HG03558 (cell line): ENCODE data around the gene MYLIP.
"Not testable (repeated sequence)": the region's sequence is repeated elsewhere in the genome, so short reads cannot be mapped to it uniquely, and the experiment has no call there.

Experiments used
- ATAC-seq: cut with Tn5 transposase; IDR thresholded peaks from one replicate; pipeline ENCODE4 v1.9.1; 2021; ENCODE audit warnings: moderate number of reproducible peaks; ENCODE audit not compliant: unreplicated experiment; ENCODE audit errors: extremely low read depth

Gene MYLIP

DNA sequence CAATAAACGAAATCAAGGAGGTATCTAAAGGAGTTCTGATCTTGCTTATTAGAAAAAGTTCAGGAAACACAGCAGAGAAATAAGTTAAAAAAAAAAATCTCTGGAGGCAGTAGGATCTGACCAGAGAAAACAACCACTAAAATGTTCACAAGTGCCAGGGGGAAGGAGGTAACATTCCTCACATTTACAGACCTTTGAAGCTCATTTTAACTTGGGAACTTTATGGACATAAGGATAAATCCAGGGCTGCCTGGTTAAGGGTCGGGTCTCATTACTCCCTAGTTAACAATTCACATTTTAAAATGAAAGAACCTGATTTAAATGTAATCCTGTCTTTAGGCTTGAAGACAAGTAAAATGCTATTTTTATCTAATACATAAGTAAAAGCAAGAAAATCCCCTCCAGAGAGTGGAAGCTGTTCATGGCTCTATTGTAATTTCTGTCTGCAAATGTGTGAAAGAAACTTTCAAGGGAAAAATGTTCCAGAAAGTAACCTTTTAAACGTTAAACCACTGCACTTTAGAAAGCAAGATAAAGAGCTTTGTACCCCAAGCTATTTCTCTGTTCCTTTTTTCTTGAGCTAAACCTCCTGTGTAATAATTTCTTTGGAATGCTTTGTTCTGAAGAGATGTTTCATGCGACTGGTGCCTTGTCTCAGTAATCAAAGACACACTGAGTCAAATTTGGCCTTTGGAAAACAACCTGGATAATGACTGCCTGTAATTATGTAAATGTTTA lies 38.2 kb downstream of the MYLIP start:
- no peak for ATAC-seq

DNA sequence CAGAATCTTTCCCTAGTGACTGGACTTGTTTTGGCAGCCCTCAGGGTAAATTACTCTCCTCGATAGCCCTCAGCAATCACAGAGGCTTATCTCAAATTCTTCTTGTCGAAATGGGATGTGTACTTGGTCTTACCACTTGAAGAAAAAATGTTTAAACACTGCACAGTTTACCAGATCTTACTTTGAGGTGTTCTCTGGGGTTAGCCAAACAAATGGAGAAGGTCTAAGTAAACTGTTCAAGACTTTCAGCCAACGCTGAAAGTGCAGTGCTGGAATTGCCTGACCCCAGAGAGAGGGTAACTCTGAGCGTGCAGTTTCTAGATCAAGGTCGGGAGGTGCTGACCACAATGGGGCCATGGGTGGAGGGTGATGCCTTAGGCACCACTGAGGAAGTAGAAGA lies 39.2 kb downstream of the MYLIP start:
- no peak for ATAC-seq

DNA sequence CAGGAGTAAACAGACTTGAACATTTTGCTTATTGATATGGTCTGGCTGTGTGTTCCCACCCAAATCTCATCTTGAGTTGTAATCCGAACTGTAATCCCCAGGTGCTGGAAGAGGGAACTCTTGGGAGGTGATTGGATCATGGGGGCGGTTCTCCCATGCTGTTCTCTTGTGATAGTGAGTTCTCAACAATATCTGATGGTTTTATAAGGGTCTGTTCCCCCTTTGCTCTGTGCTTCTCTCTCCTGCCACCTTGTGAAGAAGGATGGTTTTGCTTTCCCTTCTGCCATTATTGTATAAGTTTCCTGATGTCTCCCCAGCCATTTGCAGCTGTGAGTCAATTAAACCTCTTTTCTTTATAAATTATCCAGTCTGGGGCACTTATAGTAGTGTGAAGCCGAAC lies 40.0 kb downstream of the MYLIP start:
- ATAC-seq = no peak

DNA sequence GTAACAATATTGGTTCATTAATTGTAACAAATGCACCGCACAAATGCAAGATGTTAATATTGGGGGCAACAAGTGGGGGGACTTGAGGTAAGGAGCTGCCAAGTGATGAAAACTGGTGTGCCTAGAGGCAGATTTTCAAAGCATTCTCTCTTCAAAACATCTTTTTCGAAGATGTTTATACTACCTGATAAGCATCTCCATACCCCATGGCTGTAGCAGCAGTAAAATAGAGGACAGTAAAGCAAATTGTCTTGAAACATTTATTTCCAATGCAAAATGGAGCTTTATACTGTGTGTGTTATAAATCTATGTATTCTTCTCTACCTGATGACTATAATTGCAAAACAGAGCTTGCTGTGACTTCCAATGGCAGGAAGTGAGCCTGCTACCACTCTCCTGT lies 42.5 kb downstream of the MYLIP start:
- no peak for ATAC-seq

DNA sequence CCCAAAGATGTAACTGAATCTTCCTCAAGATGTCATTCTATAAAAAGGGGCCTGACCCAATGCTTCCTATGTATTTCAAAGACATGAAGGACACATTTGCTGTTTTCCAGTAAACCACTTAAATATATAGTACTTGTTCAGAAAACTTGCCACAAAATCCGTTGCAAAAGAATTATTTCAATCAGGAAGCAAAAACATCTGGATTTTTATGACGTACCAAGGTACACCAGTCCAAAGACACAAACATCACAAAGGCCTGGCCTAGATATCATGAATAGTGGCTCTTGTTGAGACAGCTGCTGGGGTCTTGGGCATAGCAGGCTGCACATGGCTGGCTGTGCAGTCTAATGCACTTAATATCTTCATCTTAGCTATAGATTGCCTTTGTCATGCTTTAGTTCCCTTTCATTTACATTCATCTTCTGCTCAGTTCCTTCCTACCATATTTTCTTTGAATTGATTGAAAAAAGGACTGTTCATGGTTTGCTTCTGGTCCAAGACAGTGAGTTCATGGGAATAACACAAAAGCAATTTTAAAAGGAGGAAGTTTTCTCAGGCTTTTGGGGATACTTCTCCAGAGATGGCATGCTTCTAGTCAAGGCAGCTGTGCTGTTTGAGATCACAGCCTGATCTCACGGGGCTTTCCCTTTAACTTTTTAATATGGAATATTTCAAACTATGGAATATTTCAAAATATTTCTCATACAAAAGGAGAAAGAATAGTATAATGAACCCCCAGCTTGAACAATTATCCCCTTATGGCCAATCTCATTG lies 44.5 kb downstream of the MYLIP start:
- no peak for ATAC-seq

DNA sequence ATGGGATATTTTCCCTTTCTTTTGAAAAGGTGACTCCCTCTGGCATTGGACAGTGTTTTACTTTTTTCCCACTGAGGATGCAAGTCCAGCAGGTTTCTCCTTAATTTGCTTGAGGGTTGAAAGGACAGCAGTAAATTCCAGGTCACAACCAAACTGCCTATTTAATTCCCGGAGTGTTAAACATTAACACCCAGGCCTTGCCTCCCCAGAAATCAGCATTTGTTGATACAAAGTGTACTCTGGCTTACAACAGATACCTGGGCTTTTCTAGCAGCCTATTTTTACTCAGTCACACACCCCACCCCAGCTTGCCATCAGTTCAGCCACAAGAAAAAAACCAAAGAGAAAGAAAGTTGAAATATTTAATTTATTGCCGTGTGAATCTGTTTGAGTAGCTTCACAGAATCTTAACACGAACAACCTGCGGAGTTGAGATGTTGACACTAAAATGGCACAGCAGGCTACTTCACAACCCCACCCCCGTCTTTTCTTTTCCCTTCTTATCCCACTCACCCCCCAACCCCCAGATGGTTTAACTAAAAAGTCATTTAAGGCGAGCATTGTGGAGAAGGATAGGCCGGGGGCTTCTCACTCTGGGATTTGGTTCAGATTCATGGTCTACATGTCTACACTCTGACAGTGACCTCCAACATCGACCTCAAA lies 45.7 kb downstream of the MYLIP start:
- ATAC-seq = no peak

DNA sequence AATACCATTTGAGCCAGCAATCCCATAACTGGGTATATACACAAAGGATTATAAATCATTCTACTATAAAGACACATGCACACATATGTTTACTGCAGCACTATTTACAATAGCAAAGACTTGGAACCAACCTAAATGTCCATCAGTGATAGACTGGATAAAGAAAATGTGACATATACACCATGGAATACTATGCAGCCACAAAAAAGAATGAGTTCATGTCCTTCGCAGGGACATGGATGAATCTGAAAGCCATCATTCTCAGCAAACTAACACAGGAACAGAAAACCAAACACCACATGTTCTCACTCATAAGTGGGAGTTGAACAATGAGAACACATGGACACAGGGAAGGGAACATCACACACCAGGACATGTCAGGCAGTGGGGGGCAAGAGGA lies 47.7 kb downstream of the MYLIP start:
- not testable (repeated sequence) for ATAC-seq

DNA sequence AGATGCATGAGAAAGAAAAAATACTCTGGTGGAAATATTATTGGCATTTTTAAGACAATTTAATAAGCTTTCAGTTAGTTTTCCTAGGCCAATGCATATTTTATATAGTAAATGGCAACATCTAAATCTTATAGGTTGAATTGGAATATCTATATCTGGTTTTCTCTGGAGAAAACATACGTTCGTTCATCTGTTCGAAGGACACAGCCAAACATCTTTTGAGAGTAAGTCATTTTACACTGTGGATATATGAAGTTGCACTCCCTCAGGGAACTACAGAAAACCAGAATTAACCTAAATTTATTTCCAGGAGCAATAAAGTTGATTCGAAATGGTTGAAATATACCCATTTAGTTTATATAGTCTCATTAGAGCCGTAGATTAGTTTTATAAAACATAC lies 49.0 kb downstream of the MYLIP start:
- ATAC-seq = no peak

DNA sequence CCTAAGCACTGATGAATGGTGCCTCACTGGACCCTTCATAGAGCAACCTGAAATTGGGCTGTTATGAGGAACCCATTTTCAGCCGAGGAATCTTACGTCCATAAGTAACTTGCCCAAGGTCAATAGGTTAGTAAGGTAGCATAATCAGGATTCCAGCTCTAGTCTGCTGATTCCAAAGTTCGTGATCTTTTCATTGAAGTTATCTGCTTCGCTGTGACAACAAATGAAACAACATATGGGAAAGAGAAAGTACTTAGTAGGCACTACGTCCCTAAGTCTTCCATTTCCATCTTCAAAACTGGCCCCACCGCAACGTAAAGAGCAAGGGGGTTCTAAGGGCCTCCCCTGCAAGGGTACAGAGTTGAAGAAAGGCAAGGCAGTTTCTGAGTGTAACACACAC lies 49.5 kb downstream of the MYLIP start:
- ATAC-seq = no peak

DNA sequence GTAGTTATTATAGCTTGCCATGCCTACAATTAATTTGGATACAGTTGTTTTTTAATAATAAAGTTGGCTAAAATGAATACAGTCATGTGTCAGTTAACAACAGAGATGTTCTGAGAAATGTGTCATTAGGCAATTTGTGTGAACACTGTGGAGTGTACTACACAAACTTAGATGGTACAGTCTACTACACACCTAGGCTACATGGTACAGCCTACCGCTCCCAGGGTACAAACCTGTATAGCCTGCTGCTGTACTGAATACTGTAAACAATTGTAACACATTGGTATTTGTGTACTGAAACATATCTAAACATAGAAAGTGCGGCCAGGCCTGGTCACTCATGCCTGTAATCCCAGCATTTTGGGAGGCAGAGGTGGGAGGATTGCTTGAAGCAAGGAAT lies 50.2 kb downstream of the MYLIP start:
- ATAC-seq = no peak

DNA sequence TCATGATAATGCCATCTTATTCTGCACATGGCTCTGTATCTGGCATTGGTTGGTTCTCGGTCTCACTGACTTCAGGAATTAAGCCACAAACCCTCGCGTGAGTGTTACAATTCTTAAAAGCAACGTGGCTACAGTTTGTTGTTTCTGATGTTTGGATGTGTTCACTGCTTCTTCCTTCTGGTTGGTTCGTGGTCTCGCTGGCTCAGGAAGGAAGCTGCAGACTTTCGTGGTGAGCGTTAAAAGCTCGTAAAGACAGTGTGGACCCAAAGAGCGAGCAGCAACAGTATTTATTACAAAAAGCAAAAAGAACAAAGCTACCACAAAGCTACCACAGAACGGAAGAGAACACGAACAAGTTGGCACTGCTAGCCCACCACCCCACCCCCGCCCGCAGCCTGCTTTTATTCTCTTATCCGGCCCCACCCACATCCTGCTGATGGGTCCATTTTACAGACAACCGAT lies 51.1 kb downstream of the MYLIP start:
- ATAC-seq = no peak

DNA sequence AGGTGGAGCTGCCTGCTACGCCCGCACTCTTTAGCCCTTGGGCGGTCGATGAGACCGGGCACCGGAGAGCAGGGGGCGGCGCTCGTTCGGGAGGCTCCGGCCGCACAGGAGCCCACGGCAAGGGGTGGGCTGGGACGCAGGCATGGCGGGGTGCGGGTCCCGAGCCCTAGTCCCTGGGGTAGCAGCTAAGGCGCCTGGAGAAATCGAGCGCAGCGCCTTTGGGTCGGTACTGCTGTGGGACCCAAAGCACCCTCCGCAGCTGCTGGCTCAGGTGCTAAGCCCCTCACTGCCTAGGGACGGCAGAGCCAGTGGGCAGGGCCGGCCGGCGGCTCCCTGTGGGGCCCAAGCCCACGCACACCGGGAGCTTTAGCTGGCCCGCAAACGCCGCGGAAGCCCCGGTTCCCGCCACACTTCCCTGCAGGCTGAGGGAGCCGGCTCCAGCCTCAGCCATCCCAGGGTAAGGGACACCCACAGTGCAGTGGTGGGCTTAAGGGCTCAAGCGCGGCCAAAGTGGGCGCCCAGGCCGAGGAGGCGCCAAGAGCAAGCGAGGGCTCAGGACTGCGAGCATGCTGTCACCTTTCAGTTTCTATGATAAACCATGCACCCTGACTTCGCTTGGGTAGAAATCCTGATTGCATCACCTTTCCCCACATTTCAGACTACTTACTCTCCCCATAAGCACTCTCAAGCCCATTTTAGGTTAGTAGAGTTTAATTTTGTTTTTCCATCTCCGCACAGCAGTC lies 52.0 kb downstream of the MYLIP start:
- no peak for ATAC-seq

DNA sequence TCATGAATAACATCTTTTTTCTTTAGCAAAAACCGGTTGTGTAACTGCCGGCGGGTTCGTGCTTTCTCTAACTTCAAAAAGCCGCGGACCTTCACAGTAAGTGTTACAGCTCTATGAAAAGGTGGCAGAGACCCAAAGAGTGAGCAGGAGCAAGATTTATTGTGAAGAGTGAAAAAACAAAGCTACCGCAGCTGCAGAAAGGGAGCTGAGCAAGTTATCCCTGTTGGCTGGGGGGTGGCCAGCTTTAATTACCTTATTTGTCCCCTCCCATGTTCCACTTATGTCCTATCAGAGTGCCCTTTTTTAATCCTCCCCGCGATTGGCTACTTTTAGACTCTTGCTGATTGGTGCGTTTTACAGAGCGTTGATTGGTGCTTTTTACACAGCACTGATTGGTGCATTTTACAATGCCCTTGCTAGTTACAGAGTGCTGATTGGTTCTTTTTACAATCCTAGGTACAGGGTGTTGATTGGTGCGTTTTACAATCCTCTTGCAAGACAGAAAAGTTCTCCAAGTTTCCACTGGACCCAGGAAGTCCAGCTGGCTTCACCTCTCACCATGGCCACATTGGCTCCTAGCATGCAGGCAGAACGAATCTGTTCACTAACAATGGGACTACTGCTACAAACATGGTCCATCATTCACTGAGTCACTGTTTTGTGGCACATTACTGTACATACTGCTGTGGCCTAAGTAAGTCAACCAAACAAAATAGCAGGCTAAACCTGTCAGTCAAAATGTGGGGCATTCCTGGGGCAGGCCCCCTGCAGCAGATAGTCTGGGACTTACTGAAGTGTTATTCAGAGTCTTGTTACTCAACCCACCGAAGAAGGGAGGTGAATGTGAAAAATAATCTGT lies 52.8 kb downstream of the MYLIP start:
- no peak for ATAC-seq

DNA sequence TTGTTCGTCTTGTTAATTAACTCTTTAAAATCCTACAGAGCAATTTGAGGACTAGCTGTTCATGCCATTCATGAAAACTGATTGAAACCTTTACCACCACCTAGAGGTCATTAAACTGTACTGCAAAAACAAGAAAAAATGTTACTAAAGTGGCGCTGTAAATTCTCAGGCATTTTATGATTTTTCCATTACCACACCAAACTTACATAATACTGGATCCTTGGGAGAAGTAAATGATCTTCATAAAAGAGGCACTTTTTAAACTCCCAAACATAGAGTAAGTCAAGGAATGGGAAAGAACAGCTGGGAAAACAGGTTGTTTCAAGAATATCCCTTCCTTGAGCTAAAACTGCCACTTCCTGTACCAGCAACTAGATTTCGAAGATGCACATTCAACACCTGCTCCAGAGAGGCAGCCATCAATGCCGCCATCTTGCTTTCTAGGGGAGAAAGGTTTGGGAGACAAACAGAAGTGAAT lies 54.3 kb downstream of the MYLIP start:
- no peak for ATAC-seq

DNA sequence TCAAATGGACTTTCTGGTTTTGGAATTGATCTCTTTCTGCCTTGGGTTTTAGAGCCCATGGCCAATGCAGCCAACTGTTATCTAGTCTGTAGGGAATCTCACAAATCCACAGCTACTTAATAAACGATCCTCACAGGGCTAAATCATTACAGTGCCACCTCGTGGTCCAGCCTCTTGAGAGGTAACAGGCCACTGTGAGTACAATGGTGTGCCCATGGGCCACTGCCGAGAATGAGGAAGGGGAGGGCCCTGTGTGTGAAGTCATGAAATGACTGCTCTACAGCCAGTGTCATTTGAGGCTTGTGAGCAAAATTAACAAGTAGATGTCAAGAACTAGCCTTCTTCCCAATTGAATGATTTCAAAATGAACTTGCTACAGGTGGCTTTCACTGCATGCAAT lies 55.2 kb downstream of the MYLIP start:
- ATAC-seq = no peak

DNA sequence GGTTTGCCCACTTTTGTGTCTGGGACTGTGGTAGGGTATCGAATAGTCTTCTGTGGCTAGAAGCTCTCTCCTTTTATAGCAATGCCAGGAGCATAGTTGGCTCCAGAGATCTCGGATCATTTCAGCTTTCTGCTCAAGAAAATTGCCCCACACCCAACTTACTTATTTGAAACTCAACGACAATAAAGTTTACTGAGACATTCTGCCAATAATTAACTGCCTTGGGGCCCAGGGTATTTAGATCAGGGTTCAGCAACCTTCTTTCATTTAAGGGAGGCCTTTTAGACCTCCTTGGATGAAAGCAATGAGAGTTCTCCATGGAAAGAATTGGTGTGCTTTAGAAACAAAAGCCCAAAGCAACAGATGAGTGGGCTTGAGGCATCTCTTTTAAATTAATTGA lies 55.7 kb downstream of the MYLIP start:
- no peak for ATAC-seq

DNA sequence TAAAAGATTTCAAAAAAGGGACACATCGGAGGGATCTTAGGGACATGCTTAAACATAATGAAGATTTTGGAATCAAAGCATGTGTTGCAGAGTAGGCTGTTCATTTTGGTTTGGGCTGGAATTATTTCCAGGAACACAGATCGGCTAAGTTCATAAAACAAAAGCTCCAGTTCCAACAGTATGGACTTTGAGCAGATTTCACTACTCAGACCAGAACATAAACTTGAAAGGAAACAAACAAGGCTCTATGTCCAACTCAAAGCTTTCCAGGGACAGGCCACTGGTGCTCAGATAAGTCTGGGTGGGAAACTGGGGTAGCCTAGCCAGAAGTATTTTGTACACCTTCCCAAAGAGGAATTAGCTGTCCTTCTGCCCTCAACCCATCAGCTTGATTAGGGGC lies 58.3 kb downstream of the MYLIP start:
- no peak for ATAC-seq

DNA sequence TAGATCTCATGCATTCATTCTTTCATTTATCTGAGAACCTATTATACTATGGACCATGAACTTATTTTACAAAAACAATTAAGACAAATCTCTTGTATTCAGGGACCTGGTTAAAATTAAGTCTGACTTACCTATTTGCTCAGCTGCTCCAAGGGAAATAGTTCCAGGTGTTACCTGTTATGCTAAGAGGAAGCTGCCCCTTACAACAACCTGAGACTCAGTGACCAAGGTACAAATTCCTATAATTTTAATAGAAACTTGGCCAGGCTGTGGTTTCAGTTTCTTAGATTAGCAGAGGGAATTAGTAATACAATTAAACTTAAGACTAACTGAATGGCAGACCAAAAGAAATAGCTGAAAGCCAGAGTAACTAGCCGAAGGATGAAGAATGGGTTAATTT lies 61.3 kb downstream of the MYLIP start:
- ATAC-seq = no peak

DNA sequence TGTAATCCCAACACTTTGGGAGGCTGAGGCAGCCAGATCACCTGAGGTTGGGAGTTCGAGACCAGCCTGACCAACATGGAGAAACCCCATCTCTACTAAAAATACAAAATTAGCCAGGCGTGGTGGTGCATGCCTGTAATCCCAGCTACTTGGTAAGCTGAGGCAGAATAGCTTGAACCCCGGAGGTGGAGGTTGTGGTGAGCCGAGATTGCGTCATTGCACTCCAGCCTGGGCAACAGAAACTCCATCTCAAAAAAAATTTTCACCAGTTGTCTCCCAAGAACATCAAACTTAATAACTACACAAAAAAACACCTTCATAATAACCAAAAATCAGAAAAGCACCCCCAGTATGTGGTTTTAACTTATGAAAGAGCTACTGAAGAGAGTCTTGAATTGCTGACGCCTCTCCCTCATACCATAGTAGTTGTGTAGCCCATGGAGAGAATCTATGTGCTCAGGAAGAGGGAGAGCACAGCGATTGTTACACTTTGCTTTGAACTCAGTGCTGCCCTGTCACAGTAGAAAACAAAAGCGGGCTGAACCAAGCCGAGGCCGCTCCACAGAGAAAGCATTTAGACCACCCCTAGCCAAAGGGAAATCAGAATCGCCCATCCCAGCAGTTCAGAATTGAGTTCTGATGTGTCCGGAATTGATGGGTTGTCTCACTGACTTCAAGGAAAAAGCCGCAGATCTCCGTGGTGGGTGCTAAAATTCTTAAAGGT lies 67.5 kb downstream of the MYLIP start:
- no peak for ATAC-seq
